ENCODE results near the gene NACC2.

Gene NACC2

DNA sequence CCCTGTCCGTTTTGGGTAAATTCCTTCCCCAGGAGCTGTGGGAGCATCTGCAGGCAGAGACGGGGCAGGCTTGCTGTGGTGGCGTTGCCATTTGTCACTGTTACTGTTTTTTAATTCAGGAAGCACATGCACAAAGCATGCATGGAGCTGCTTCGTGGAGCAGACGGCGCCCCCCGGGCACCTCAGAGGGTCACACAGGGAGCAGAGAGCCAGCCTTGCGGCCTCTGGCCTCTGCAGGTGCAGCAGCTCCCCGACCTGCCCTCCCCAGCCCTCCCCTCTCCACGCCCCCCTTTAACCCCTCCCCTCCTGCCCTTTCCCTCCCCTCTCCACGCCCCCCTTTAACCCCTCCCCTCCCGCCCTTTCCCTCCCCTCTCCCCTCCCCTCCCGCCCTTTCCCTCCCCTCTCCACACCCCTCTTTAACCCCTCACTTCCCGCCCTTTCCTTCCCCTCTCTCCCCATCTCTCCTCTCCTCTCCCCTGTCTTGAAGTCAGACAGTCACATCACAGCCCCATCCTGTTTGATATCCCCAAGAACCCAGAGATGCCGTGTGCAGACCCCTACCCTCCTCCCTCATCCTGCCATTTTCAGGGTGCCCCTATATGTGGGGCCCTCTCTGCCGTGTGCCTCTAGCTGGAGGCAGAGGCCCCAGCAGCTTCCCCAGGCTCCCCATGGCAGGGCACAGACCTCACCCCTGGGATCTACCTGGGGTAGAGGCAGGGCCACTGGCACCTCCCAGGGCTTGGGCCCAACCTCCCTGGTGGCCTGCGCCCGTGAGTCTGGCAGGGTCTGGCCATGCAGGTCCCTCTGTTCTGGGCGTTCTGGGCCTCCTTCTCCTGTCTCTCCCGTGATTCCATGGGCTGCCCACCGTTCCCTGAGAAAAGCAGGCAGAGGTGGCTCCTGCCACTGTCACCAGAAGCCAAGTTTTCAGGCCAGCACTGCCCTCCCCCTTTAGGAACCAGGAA lies 104.3 kb downstream of the NACC2 start:
- peak; percentile 49 for DNase-seq

DNA sequence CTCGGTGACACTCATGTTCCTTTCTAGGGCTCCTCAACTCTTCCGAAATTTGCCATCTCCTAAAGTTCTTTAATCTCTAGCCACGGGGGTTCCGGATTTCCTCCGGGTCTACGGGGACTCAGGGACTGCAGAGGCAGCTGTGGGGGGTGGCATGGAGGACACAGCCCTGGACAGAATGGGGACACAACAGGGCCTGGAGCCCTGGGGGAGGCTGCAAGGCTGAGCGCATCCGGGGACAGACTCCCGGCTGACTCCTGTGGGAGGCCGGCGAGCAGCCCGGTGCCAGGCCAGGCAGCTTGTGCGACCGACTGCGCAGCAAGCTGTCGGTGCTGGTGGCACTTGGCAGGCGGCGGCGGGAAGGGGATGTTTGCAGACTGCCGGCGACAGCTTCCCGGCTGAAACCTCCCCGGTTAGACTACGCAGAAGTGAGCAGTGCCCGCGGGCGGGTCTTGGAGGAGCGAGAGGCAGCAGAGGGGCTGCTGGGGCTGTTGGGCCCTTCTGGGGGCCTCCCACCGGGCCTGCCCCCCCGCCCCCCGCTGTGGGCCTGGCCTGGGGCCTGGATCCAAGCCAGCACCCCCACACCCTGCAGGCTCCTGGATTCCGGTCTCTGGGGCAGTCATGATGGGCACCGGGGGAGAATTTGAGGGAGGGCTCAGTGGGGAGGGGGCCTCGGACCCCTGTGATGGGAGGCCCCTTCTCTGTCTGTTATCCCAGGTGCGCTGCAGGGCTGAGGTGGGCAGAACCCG lies 105.2 kb downstream of the NACC2 start:
- no peak for DNase-seq

DNA sequence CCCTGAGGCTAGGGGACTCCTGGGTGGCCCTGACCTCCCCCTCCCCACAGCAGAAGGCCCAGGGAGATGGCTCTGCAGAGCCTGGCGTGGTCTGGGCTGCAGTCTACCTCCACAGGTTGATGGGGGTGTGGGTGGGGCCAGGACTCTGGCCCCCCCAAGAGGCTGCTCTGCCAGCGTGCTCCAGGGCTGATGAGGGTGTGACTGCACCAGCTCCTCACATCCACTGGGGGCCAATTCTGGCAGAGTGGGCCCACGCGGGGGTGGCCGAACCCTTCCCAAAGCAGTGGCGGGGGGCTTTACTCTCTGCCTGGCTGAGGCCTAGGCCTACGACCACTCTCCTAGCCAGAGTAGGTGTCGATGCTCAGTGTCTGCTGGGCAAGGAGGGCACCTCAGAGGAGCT lies 105.9 kb downstream of the NACC2 start:
- no peak for DNase-seq

GRCh38 chr9:135988493-135988892 lies 106.6 kb downstream of the NACC2 start:
- no peak for DNase-seq

GRCh38 chr9:135987838-135988404 lies 107.2 kb downstream of the NACC2 start:
- DNase-seq, result no peak

DNA sequence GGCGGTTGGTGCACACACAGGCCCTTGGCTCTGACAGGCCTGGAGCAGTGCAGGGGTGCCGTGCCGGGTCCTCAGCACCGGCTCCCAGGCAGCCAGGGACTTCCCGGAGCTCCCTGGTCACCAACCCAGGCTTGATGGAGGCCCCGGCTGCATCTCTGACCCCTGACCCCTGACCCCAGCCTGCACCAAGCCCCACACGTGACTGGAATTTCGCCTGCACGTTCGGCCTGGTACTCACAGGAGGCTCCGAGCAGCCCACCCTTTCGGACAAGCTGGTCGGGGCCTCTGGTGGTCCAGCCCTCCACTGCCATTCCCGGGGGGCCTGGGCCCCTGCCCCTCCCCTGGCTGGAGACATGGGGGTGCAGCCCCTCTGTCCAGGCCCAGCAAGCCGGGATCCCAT lies 108.5 kb downstream of the NACC2 start:
- DNase-seq, result no peak

DNA sequence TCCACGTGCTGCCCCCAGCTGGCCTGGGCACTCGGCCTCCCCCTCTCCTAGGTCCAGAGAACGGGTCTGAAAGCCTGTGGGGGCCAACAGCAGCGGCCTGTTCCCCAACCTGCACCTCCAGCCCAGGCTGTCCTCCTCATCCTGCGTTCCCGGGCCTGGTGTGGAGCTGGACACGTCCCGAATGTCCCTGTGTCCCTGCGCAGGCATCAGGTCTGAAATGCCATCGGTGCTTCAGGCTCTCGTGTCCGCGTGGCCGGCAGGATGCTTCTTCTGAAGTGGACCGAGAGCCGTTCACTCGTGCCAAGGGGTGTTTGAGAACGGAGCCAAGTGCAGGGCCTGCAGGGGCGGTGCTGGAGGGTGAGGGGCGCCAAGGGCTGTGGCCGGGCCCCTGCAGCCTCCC lies 109.2 kb downstream of the NACC2 start:
- no peak for DNase-seq

DNA sequence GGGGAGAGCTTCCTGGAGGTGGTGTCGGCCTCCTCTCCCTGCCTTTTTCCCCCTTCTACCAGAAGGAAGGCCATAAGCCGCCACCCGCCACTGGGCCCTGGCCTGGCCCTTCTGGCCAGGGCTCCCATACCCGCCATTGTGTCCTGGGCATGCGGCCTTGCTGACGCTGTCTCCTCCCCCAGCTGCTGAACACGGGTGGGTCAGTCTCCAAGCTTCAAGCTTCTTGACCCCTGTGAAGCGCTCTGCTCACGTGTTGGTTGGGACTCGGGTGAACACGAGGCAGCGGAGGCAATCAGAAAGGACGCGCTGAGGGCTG lies 109.7 kb downstream of the NACC2 start:
- DNase-seq, result no peak

- no peak for DNase-seq
Measured at GRCh38 chr9:135984072-135984710, 110.9 kb downstream of the NACC2 start.

DNA sequence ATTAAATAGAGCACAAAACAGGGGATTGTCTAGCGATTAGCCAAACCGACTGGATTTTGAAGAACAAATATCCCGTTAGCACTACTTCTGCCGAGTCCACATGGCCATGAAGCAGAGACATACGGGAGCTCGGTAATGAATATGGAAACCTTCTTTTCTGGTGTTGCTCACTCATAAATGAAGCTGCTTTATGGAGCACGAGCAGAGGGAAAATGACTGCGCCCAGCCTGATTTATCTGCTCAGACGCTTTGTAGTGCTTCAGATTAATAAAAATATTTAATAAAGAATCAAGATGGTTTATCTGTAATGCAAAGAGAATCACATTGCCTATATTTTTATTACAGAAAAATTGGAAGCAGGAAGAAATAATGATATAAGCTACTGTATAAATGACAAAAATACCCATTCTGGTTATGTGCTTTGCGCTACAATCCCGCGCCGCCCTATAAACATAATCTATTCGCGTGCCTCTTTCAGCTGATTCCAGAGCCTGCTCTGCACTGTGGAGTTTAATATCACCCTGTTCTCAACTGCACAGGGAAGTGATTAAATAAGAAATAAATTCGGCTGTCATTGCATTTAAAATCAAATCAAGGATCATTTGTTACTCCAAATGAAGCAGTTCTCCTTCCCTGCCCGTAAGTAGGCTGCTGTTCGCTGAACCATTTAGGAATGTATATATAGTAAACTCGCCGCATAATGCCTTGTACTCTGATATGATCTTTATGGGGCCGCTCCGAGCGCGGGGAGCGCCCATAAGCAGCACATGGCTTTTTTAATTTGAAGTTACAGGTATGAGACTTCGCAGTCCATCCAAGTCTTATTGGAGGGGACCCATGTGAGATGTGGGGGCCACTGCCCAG lies 111.6 kb downstream of the NACC2 start:
- no peak for DNase-seq

GRCh38 chr9:135982499-135983207 lies 112.4 kb downstream of the NACC2 start:
- DNase-seq, result no peak

- no peak for DNase-seq
Measured at GRCh38 chr9:135980926-135981630, 114.0 kb downstream of the NACC2 start.

DNA sequence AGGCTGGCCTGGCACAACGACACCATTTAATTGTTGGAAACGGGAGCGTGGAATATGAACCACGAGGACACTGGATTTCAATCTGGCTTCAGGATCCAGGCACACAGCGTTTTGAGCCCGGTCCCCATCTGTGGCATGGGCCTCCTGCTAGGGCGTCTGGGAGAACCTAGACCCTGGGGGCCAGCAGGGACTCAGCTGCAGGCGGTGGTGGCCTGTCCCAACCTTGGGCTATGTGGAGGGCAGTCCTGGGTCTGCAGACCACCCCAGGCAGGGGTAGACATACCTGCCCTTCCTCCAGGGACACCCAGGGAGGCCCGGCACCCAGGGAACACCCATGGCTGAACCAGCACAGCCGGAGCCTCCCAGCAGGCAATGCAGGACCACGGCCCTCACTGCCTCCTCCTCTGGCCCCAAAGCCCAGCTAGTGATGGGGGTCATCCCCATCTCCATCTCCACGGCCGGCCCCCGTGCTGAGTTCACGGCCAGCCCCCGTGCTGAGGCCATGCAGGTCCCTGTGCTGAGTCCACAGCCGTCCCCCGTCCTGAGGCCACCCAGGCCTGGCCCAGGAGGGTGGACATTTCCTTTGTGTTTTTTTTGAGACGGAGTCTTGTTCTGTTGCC lies 115.4 kb downstream of the NACC2 start:
- no peak for DNase-seq

DNA sequence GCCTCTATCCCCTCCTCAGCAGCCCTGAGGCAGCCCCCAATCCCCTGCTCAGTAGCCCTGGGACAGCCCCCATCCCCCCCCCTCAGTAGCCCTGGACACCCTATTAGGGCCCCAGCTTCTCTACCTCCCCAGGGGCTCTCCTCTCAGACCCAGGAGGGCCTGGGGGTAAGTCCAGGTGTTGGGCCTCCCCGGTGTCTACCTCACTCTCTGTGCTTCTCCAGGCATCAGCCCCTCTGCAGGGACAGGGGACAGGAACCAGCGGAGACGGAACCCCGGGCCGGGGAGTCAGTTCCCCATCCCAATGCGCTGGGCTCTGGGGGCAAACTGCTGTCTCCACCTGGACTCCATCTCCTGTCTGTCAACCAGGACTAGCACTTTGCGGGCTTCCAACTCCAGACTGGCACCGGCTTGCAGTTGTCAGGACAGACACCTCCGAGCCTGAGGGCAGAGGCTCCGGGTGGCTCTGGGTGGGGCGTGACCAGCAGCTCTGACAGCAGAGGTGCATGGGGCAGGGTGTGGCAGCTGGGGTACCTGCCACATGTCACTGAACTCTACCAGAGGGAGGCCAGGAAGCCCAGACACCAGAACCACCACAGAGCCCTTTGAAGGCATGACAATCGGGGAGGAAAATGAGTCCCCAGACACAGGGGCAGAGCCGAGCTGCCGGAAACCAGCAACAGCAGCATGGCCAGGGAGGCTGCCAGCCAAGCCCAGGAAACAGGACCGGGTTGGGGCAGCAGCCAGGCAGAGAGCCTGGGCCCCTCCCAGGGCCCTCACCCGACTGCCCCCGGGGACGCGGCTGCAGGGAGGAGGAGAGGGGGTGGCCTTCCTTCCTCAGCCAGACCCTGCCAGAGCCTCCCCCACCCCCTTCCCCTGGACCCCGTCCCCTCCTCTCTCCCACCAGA lies 116.2 kb downstream of the NACC2 start:
- DNase-seq, result no peak

GRCh38 chr9:135976944-135977343 lies 118.1 kb downstream of the NACC2 start:
- no peak for DNase-seq

GRCh38 chr9:135976531-135976930 lies 118.6 kb downstream of the NACC2 start:
- no peak for DNase-seq

DNA sequence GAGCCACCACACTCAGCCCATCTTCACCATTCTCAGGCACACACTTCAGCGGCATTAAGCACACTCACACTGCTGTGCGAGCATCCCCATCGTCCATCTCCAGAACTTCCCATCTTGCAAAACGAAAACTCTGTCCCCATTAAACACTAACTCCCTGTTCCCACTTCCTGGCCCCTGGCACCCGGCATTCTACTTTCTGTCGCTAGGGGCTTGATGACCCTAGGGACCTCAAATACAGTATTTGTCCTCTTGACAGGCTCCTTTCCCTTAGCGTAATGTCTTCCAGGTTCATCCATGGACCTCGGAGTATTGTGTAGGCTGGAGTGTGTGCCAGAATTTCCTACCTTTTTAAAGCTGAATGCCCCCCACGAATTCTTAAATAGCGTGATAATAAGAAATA lies 119.3 kb downstream of the NACC2 start:
- DNase-seq, result no peak

DNA sequence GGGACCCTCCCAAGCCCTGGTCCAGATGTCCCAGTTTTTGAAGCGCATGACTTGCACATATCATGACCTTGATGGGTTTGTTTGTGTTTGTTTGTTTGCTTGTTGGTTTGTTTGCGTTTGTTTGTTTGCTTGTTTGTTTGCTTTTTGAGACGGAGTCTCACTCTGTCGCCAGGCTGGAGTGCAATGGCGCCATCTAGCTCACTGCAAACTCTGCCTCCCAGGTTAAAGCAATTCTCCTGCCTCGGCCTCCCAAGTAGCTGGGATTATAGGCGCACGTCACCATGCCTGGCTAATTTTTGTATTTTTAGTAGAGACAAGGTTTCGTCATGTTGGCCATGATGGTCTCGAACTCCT lies 120.9 kb downstream of the NACC2 start:
- no peak for DNase-seq

Data from fibroblast of upper back skin (primary cell).